ENCODE measurements around the gene OAS2.

Gene OAS2

DNA sequence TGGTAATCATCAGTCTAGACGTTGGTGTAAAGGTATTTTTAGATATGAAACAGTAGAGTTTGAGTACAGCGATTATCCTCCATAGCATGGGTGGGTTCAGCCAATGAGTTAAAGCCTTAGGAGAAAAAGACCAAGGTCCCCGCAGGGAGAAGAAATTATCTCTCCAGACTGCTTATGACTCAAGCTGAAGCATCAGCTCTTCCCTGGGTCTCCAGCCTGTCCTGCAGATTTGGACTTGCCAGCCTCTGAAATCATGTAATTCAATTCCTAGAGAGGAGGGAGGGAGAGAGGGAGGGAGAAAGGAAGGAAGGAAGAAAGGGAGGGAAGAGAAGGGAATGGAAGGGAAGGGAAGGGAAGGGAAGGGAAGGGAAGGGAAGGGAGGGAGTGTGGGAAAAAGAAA lies 66.2 kb downstream of the OAS2 start:
- no peak for DNase-seq (ENCODE audit: low read depth, low spot score)
- Histone ChIP-seq H3K9me3 (ENCODE audit: control insufficient read depth, insufficient read depth, low read length) (no peaks in the 10 kb centered on the region), H3K4me3 (ENCODE audit: low read length) (no peak overlapping the region), H3K4me1 (ENCODE audit: control insufficient read depth, insufficient read depth, low read length) (0 out of 2 replicates have a peak, but pooled peaks cover 1% of the 10 kb centered on the region), H3K36me3 (ENCODE audit: control insufficient read depth, insufficient read depth, low read length) (no peaks in the 10 kb centered on the region), H3K27ac (ENCODE audit: low read length) (no peak overlapping the region), H3K27me3 (ENCODE audit: control insufficient read depth, insufficient read depth, low read length) (no peaks in the 10 kb centered on the region)
- no CpG with 5 or more reads among the region's 3 CpGs for WGBS (ENCODE audit: insufficient coverage, insufficient read length)

DNA sequence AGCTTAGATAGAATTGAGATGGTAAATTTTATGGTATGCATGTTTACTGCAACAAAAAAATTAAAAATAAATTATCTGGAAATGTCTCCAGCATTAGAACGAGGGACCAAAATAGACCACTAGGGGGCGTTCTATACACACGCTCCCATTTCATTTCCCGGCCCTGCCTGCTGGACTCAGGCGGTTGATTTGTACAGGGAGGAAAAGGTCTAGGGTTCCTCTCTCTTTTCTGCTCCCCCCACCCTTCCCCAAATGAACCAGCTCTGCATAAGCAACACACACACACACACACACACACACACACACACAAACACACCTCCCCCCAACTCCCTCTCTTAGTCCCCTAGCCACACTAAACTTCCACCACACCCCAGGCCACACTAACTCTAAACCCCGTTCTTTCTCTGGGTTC lies 70.4 kb downstream of the OAS2 start:
- H3K27me3 ChIP-seq (ENCODE audit: control insufficient read depth, insufficient read depth, low read length): no peaks in the 10 kb centered on the region
- WGBS (ENCODE audit: insufficient coverage, insufficient read length): no CpG with 5 or more reads among the region's 6 CpGs
- no peaks in the 10 kb centered on the region for H3K36me3 ChIP-seq (ENCODE audit: control insufficient read depth, insufficient read depth, low read length)
- DNase-seq (ENCODE audit: low read depth, low spot score): no peak
- H3K4me1 ChIP-seq (ENCODE audit: control insufficient read depth, insufficient read depth, low read length): no peaks in the 10 kb centered on the region
- no peak overlapping the region for H3K4me3 ChIP-seq (ENCODE audit: low read length)
- no peak overlapping the region for H3K27ac ChIP-seq (ENCODE audit: low read length)
- no peaks in the 10 kb centered on the region for H3K9me3 ChIP-seq (ENCODE audit: control insufficient read depth, insufficient read depth, low read length)

DNA sequence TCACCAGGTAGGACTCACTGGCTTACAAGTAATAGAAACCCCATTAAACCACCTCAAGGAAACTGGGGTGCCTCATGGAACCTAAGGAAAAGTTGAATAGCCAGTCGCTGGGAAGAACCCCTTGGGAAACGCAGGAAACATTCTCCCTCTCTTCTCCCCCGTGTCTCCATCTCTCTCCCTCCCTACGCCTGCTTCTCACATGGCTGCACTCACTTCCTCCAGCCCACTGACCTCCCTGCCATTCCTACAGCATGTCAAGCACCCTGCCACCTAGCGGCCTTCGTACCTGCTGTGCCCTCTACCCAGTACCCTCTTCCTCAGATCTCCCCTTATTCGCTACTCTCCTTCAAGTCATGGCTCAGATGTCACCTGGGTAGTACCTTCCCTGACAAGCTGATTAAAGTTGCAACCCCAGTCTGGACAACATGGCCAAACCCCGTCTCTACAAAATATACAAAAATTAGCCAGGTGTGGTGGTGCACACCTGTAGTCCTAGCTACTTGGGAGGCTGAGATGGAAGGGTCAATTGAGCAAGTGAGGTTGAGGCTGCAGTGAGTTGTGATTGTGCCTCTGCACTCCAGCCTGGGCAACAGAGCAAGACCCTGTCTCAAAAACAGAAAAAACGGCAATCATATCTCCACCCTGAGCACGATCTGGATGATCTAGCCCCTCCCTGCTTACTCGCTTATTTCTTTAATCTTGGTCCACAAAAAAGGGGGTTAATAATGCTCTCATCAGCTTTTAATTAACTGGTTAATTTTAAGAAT lies 71.8 kb downstream of the OAS2 start:
- no peak overlapping the region for H3K27ac ChIP-seq (ENCODE audit: low read length)
- H3K36me3 ChIP-seq (ENCODE audit: control insufficient read depth, insufficient read depth, low read length): no peaks in the 10 kb centered on the region
- no peaks in the 10 kb centered on the region for H3K4me1 ChIP-seq (ENCODE audit: control insufficient read depth, insufficient read depth, low read length)
- no CpG with 5 or more reads among the region's 11 CpGs for WGBS (ENCODE audit: insufficient coverage, insufficient read length)
- peaks cover 1% of the 10 kb centered on the region; the same call in 1 of the 2 replicates for H3K27me3 ChIP-seq (ENCODE audit: control insufficient read depth, insufficient read depth, low read length)
- no peaks in the 10 kb centered on the region for H3K9me3 ChIP-seq (ENCODE audit: control insufficient read depth, insufficient read depth, low read length)
- no peak overlapping the region for H3K4me3 ChIP-seq (ENCODE audit: low read length)
- no peak for DNase-seq (ENCODE audit: low read depth, low spot score)

DNA sequence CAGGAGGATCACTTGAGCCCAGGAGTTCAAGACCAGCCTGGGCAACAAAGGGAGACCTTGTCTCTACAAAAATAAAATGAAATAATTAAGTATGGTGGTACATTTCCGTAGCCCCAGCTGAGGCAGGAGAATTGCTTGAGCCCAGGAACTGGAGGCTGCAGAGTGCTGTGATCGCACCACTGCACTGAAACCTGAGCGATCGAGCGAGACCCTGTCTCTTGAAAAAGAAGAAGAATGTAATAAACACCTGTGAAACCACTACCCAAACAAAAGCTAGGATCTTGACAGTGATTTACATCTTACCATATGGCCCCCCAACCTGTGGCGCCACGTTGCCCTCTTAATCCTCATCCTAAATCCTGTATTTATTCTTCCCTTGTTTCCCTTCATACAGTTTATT lies 72.5 kb downstream of the OAS2 start:
- Histone ChIP-seq H3K27ac (ENCODE audit: low read length) (no peak overlapping the region), H3K36me3 (ENCODE audit: control insufficient read depth, insufficient read depth, low read length) (no peaks in the 10 kb centered on the region), H3K4me1 (ENCODE audit: control insufficient read depth, insufficient read depth, low read length) (no peaks in the 10 kb centered on the region), H3K4me3 (ENCODE audit: low read length) (no peak overlapping the region), H3K27me3 (ENCODE audit: control insufficient read depth, insufficient read depth, low read length) (peaks cover 2% of the 10 kb centered on the region; the same call in 1 of the 2 replicates), H3K9me3 (ENCODE audit: control insufficient read depth, insufficient read depth, low read length) (no peaks in the 10 kb centered on the region)
- no CpG with 5 or more reads among the region's 7 CpGs for WGBS (ENCODE audit: insufficient coverage, insufficient read length)
- DNase-seq (ENCODE audit: low read depth, low spot score): no peak

DNA sequence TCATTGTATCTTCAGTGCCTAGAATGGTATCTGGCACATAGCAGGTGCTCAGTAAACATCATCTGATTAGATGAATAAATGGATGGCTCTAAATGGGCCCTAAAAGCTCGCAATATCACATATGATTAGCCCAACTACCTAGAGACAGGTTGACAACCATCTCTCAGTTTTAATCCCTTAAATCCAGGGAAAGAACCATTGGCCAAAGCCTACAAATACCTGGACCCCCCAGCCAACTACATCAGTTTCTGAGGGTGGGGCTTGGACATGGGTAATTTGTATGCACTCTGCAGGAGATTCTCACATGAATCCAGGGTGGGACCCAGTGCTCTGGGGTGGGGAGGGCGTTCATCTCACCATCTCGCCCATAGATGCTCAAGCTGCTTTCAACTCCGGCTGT lies 73.4 kb downstream of the OAS2 start:
- no peak for DNase-seq (ENCODE audit: low read depth, low spot score)
- Histone ChIP-seq H3K9me3 (ENCODE audit: control insufficient read depth, insufficient read depth, low read length) (no peaks in the 10 kb centered on the region), H3K4me3 (ENCODE audit: low read length) (no peak overlapping the region), H3K4me1 (ENCODE audit: control insufficient read depth, insufficient read depth, low read length) (no peaks in the 10 kb centered on the region), H3K36me3 (ENCODE audit: control insufficient read depth, insufficient read depth, low read length) (no peaks in the 10 kb centered on the region), H3K27ac (ENCODE audit: low read length) (no peak overlapping the region), H3K27me3 (ENCODE audit: control insufficient read depth, insufficient read depth, low read length) (peaks cover 9% of the 10 kb centered on the region; the same call in 1 of the 2 replicates)
- WGBS (ENCODE audit: insufficient coverage, insufficient read length): no CpG with 5 or more reads among the region's 4 CpGs

DNA sequence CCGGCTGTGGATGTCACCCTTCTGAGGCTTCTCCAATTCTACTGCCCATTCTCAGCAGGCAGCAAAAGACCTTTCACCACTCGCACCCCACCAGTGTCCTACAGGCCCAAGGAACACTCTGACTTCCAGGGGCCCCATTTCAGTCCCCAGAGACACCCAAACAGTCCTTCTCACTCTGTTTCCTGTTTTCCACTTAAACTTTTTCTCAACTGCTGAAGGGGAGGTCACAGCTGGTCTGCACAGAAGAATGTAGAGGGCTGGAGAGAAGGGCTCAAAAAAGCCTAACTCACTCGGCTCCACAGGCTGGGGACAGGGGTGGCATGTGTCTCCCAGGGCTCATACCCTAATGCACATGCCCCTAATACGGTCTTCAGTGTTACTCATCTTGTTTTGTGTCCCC lies 74.0 kb downstream of the OAS2 start:
- Histone ChIP-seq H3K4me1 (ENCODE audit: control insufficient read depth, insufficient read depth, low read length) (no peaks in the 10 kb centered on the region; the same call in 1 of the 2 replicates), H3K36me3 (ENCODE audit: control insufficient read depth, insufficient read depth, low read length) (no peaks in the 10 kb centered on the region), H3K4me3 (ENCODE audit: low read length) (no peak overlapping the region), H3K27me3 (ENCODE audit: control insufficient read depth, insufficient read depth, low read length) (peaks cover 9% of the 10 kb centered on the region; the same call in 1 of the 2 replicates), H3K27ac (ENCODE audit: low read length) (no peak overlapping the region), H3K9me3 (ENCODE audit: control insufficient read depth, insufficient read depth, low read length) (no peaks in the 10 kb centered on the region)
- DNase-seq (ENCODE audit: low read depth, low spot score): no peak
- WGBS (ENCODE audit: insufficient coverage, insufficient read length): no CpG with 5 or more reads among the region's 4 CpGs

DNA sequence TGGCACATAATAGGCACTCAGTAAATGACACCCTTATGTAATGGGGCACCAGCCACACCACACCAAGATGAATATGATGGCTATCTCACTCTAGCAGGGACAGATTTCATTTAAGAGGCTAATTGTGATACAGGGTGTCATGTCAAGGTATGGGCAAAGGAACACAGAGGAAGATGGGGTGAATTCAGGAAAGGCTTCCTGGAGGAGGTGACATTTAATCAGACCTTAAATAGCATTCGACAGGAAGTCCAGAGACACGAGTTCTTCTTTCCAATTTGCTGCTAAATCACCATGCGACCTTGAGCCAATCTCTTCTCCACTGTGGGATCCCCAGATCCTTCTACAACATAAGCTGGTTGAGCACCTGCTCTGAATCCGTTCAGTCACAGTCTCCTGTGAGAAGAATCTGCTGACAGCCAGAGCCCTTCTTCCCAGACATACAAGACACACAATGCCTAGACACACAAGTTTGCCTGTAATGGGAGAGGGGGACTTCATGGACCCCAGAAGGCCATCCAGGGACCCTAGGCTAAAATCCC lies 76.7 kb downstream of the OAS2 start:
- Histone ChIP-seq H3K27me3 (ENCODE audit: control insufficient read depth, insufficient read depth, low read length) (peaks cover 9% of the 10 kb centered on the region; the same call in 1 of the 2 replicates), H3K36me3 (ENCODE audit: control insufficient read depth, insufficient read depth, low read length) (no peaks in the 10 kb centered on the region), H3K4me1 (ENCODE audit: control insufficient read depth, insufficient read depth, low read length) (no peaks in the 10 kb centered on the region; the same call in 1 of the 2 replicates), H3K27ac (ENCODE audit: low read length) (no peak overlapping the region), H3K9me3 (ENCODE audit: control insufficient read depth, insufficient read depth, low read length) (no peaks in the 10 kb centered on the region), H3K4me3 (ENCODE audit: low read length) (no peak overlapping the region)
- no peak for DNase-seq (ENCODE audit: low read depth, low spot score)
- WGBS (ENCODE audit: insufficient coverage, insufficient read length): no CpG with 5 or more reads among the region's 4 CpGs

DNA sequence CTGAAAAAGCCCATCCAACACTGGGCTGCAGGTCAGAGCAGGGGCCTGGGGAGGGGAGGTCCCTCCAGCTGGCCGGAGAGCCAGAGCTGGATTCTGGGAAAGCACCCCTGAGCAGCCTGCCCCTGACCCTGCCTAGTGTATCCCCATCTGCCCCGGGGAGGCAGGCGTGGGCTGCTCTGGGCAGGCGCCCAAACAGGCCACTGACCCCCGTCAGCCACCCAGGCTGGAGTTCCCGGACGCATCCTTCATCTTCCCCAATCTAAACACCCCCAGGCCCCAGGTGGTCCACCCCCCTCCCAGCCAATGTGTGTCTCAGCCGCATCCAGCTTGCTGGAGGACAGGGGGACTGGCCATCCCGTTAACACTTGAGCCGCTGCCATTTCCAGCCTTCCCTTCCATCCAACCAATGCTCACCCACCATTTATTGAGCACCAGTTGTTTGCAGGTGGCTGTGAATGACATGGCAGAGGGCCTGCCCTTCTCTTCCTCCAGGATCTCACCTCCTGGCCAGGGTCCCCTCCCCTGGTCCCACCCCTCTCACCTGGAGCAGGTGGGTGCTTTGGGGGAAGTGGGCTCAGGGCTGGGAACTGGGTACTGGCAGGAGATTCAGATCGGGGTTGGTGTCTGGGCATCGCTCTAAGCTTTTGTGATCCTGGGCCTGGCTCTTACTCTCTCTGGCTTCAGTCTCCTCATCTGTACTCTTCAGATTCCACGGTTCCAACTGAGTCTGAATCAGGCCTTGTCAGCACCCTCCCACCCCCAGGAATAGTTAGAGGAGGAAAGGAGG lies 77.5 kb downstream of the OAS2 start:
- Histone ChIP-seq H3K9me3 (ENCODE audit: control insufficient read depth, insufficient read depth, low read length) (no peaks in the 10 kb centered on the region), H3K4me3 (ENCODE audit: low read length) (no peak overlapping the region), H3K4me1 (ENCODE audit: control insufficient read depth, insufficient read depth, low read length) (no peaks in the 10 kb centered on the region; the same call in 1 of the 2 replicates), H3K27ac (ENCODE audit: low read length) (no peak overlapping the region), H3K27me3 (ENCODE audit: control insufficient read depth, insufficient read depth, low read length) (peaks cover 9% of the 10 kb centered on the region; the same call in 1 of the 2 replicates), H3K36me3 (ENCODE audit: control insufficient read depth, insufficient read depth, low read length) (no peaks in the 10 kb centered on the region)
- WGBS (ENCODE audit: insufficient coverage, insufficient read length): no CpG with 5 or more reads among the region's 13 CpGs
- no peak for DNase-seq (ENCODE audit: low read depth, low spot score)

DNA sequence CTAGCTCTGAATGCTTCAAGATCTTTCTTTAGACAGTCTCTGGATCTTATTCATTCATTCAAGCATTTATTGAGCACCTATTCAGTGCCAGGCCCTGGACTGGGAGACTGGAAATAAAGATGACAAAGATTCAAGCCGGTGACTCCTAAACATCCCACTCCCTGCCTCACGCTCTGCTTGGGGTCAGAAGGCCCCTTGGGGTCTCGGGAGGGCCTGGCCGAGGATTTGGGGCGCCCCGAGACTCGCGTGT lies 78.0 kb downstream of the OAS2 start:
- Histone ChIP-seq H3K4me1 (ENCODE audit: control insufficient read depth, insufficient read depth, low read length) (no peaks in the 10 kb centered on the region; the same call in 1 of the 2 replicates), H3K4me3 (ENCODE audit: low read length) (peak overlapping the region; percentile 48; the same call in 1 of the 2 replicates)

DNA sequence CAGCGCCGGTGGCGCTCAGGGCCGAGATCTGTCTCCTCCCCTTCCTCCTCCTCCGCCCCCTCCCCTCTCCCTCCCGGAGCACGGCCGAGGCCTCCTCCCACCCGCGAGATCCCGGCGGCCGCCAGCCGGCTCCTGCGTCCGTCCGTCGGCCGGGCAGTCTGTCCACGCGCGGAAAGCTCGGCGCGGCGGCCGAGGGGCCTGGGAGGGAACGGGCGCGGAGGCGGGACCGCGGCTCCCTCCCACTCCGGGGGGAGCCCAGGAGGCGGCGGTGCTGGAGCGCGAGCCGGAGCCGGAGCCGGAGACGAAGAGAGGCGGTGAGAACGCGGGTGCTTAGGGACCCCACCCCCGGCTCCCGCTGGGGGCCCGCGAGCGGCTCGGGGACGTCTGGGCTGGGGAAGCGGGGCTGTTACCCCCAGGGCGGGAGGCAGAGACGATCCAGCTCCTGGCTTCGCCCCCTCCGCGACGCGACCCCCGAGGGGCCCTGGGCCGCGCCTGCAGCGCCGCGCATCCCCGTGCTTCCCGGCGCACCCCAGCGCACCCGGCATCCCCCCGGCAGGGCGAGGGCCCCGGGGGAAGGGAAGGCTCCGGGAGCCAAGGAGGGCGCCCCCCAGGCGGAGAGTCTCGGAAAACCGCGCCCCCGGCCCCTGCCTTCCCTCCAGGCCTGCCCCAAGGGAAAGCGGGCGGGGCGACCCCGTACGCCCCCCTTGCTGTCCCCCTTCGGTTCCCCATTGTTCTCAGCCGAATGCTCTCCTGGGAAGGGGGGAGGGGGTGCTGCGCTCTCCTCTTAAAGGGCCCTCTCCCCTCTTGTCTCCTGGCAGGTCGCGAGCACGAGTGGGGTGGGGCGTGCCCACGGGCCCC lies 78.5 kb downstream of the OAS2 start, which contains the start of gene DTX1:
TSS of gene DTX1 (plus strand) at position 100 of the 858 bp plus-strand sequence. CDS start 1,463 bp downstream, outside the sequence.
- no CpG with 5 or more reads among the region's 94 CpGs for WGBS (ENCODE audit: insufficient coverage, insufficient read length)
- Histone ChIP-seq H3K4me1 (ENCODE audit: control insufficient read depth, insufficient read depth, low read length) (no peaks in the 10 kb centered on the region; the same call in 1 of the 2 replicates), H3K27ac (ENCODE audit: low read length) (no peak within 1 kb of the TSS), H3K4me3 (ENCODE audit: low read length) (peak within 1 kb of the TSS; percentile 48), H3K36me3 (ENCODE audit: control insufficient read depth, insufficient read depth, low read length) (no peaks in the 10 kb centered on the region), H3K27me3 (ENCODE audit: control insufficient read depth, insufficient read depth, low read length) (peaks cover 9% of the 10 kb centered on the region; the same call in 1 of the 2 replicates), H3K9me3 (ENCODE audit: control insufficient read depth, insufficient read depth, low read length) (no peaks in the 10 kb centered on the region)
- no peak for DNase-seq (ENCODE audit: low read depth, low spot score)

More for the DNA sequence above, 78.0 kb downstream of the OAS2 start:
- Histone ChIP-seq H3K27ac (ENCODE audit: low read length) (no peak overlapping the region), H3K36me3 (ENCODE audit: control insufficient read depth, insufficient read depth, low read length) (no peaks in the 10 kb centered on the region), H3K9me3 (ENCODE audit: control insufficient read depth, insufficient read depth, low read length) (no peaks in the 10 kb centered on the region), H3K27me3 (ENCODE audit: control insufficient read depth, insufficient read depth, low read length) (peaks cover 9% of the 10 kb centered on the region; the same call in 1 of the 2 replicates)
- whole genome bisulfite sequencing (ENCODE audit: insufficient coverage, insufficient read length): no CpG with 5 or more reads among the region's 8 CpGs
- DNase-seq (ENCODE audit: low read depth, low spot score): no peak

Data from iPS DF 6.9 (cell line).